NK-92 treated with Interleukin-12 subunit alpha and Interleukin-12 subunit beta, amount 100 ng/mL, for 24 hours (cell line): ENCODE data around the gene PGM3.

Experiments used
- DNase-seq: peaks from one replicate; lab custom pipeline; 2025; lab: John Stamatoyannopoulos, UW

PGM3 gene

GRCh38 chr6:83183082-83183828 lies 9.8 kb downstream of the PGM3 start:
- DNase-seq = no peak

- no peak for DNase-seq
Measured at GRCh38 chr6:83182114-83182513, 11.0 kb downstream of the PGM3 start.

GRCh38 chr6:83180426-83180950 lies 12.6 kb downstream of the PGM3 start:
- DNase-seq = no peak

GRCh38 chr6:83176246-83176645 lies 16.8 kb downstream of the PGM3 start:
- no peak for DNase-seq

GRCh38 chr6:83169511-83169910 lies 23.6 kb downstream of the PGM3 start:
- DNase-seq = no peak

DNA sequence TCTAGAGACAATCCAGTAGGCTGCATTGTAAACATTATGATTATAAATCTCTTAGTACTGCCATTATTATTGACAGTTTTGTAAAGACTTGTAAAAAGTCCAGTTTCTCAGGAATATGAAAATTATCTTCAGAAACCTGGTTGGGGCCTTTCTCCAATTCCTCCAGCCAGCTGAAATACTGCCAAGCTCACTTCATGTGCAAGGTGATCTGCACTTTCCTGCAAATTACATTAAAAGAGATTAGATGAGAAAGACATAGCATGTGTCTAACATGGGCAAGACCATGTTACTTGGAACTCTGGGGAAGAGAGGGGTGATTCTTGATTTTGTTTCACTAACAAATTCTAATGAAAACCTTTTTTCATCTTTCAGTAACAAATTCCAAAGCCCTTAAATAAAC lies 24.0 kb downstream of the PGM3 start:
- no peak for DNase-seq

- DNase-seq = no peak
Measured at GRCh38 chr6:83168556-83168955, 24.5 kb downstream of the PGM3 start.

- DNase-seq = no peak
Measured at GRCh38 chr6:83167726-83168278, 25.3 kb downstream of the PGM3 start.

DNA sequence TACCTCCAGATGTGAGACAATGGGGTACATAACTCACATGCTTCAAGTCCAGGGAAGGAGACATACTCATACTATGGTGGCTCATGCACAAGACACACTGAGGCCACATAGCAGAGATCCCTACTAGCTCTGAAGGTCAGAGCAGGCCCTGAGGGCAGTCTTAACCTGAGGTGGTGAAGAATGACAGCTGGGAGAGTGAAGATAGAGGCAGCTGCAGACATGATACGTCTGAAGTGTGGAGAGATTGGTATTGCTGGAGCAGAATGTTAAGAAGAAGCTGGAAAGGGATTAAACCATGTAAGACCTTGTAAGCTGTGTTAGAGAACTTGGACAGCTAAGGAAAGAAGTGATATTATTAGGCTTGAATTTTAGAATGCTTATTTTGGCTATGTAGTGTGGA lies 32.9 kb downstream of the PGM3 start:
- no peak for DNase-seq

DNA sequence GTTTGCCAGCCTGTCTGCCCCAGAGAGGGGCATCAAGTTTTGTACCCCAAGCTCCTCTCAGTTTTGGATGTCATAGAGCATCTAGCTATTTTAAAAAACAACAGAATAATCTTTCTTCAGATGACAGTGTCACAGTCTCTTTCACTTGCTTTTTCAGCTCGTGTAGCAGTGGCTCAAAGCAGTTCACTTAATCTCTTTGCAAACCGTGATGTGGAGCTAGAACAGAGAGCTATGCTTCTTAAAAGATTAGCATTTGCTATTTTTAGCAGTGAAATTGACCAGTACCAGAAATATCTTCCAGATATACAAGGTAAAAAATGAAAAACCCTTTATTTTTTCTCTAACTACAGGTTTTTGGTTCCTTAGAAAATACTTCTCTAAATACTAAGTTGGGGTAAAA lies 37.3 kb downstream of the PGM3 start:
- no peak for DNase-seq

DNA sequence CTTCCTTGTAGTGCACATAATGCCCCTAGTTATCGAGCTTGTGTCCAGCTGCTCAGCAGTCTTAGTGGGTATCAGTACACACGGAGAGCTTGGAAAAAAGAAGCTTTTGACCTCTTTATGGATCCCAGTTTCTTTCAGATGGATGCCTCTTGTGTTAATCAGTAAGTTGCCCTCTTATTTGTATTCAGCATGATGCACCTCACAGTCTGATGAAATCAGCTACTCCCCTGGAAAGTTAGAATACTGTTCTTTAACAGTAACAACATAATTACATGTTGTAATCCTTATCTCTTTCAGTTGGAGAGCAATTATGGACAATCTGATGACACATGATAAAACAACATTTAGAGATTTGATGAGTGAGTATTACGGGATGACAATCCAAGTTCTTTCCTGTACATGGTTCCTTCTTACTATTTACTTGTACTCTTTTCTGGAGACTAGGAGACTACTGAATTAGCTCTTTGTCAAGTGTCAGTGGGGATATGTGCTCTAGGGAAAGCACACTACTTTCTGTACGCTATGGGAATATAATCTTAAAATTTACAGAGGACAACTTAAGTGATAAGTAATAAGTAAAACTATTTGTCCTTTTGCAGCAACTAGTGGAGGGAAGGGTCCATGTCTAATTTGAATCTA lies 39.1 kb downstream of the PGM3 start:
- no peak for DNase-seq

GRCh38 chr6:83152913-83153312 lies 40.2 kb downstream of the PGM3 start:
- DNase-seq = no peak

- no peak for DNase-seq
Measured at GRCh38 chr6:83151114-83151513, 42.0 kb downstream of the PGM3 start.

GRCh38 chr6:83138758-83139157 lies 54.3 kb downstream of the PGM3 start:
- DNase-seq = no peak

DNA sequence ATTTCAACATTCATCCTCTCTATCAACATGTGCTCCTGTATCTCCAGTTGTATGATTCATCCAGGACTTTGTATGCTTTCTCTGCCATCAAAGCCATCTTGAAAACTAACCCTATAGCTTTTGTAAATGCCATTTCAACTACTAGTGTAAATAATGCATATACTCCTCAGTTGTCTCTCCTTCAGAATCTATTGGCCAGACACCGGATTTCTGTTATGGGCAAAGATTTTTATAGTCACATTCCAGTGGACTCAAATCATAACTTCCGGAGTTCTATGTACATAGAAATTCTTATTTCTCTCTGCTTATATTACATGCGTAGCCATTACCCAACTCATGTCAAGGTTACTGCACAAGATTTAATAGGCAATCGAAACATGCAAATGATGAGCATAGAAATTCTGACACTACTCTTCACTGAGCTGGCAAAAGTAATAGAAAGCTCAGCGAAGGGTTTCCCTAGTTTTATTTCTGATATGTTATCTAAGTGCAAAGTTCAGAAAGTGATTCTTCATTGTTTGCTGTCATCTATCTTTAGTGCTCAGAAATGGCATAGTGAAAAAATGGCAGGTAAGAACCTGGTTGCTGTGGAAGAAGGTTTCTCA lies 54.8 kb downstream of the PGM3 start:
- no peak for DNase-seq

- DNase-seq = no peak
Measured at GRCh38 chr6:83132121-83132520, 60.9 kb downstream of the PGM3 start.

DNA sequence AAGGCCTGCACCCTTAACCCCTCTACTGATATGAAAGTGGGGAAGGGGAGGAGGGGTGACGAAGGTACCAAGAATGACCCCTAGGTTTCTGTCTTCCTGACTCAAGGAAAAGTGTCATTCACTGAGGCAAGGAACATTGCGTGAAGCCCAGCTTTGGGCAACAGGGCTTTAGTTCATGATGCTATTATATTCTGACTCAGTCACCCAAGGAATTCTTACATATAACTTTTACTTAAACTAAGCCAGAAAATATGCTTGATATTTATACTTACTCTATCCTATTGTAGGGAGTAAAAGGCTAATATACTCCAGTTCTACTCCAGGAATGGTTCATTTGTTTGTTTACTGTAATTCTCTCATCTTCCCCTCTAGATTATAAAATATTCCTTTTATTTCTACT lies 65.1 kb downstream of the PGM3 start:
- no peak for DNase-seq

GRCh38 chr6:83127258-83127657 lies 65.8 kb downstream of the PGM3 start:
- no peak for DNase-seq

DNA sequence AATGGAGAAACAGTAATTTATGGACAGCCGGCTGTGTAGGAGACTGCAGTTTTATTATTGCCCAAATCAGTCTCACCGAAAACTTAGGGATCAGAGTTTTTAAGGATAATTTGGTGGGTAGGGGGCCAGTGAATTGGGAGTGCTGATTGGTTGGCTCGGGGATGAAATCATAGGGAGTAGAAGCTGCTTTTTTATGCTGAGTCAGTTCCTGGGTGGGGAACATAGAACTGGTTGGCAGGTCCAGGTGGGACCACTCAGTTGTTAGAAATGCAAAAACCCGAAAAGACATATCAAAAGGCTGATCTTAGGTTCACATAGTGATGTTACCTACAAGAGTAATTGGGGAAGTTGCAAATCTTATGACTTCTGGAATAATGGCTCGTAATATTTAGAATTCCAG lies 66.3 kb downstream of the PGM3 start:
- no peak for DNase-seq

- no peak for DNase-seq
Measured at GRCh38 chr6:83126223-83126622, 66.8 kb downstream of the PGM3 start.

DNA sequence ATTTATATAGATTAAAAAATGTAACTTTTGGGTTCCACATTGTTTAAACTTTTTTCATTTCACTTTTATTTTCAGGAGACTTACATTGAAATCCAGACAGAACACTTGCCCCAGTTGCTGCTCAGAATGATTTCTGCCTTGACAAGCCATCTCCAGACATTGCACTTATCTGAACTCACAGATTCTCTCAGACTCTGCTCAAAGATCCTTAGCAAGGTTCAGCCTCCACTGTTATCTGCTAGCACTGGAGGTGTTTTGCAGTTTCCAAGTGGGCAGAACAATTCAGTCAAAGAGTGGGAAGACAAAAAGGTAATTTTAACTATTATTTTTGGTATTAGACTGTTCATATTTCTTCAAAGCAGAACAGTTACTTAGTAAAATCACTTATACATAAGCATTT lies 67.6 kb downstream of the PGM3 start:
- no peak for DNase-seq

GRCh38 chr6:83124553-83124952 lies 68.5 kb downstream of the PGM3 start:
- DNase-seq = no peak

DNA sequence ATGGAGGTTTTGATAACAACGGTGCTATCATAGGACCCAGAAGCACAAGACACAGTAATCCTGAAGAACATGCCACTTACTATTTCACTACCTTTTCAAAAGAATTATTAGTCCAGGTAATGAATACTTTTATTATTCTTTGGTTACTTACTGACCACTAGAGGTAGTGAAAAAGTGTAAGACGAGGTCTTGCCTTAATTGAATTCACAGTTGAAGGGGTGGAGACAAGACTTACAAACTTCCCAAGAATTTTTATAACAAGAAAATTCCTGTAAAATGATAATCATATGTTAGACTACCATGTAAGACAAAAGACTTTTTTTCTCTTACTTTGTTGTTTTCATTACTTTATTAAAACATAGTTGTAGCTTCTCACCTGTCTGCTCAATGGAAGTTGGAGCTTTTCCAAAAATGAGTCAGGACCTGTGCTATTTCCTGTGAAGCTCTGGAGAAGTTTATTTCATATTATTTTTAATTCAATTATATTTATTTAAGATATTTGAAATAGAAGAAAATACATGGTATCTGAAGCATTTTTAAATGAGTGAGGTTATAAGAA lies 73.2 kb downstream of the PGM3 start:
- DNase-seq = no peak
